ENCODE results near the gene EIF4E2. TPM values are rescaled to one million over a fixed set of nuclear protein-coding genes. Genes with fewer than 3 reads are reported as not detected.

Gene EIF4E2
- total and polyA plus RNA-seq, 2 of the 13 experiments (the other 11 are each of a cell fraction or from before 2014, with no cell fraction given), result 25.0 to 101 TPM

GRCh38 chr2:232550354-232551249 is at the start of gene EIF4E2, which contains the start of gene TIGD1 (continued):
- TF ChIP-seq PAXIP1 (CRISPR knock-in tag; conservative IDR thresholded peaks at IDR 0.05) (peak; percentile 84), MIXL1 (CRISPR knock-in tag; IDR thresholded peaks at IDR 0.05) (peak; percentile 84), CREB3 (CRISPR knock-in tag; IDR thresholded peaks at IDR 0.05) (peak; percentile 98), PRPF4 (IDR thresholded peaks at IDR 0.05; ENCODE audit: low read depth, low read length, poor library complexity, severe bottlenecking) (no peak), AKAP8 (CRISPR knock-in tag; IDR thresholded peaks at IDR 0.05) (peak; percentile 88), RERE (CRISPR knock-in tag; IDR thresholded peaks at IDR 0.05; ENCODE audit: low read depth) (peak; percentile 79; the same call in 1 of the 2 replicates), ZNF550 (CRISPR knock-in tag; IDR thresholded peaks at IDR 0.05; ENCODE audit: borderline replicate concordance) (peak; percentile 57; the same call in 1 of the 2 replicates), ZNF343 (CRISPR knock-in tag; IDR thresholded peaks at IDR 0.05) (peak; percentile 99), MBNL3 (CRISPR knock-in tag; conservative IDR thresholded peaks at IDR 0.05) (no peak), ZNF44 (CRISPR knock-in tag; IDR thresholded peaks at IDR 0.05) (peak; percentile 95; the same call in 1 of the 2 replicates)

Data from HepG2 (cell line).